Esophagus squamous epithelium (tissue), 4 donors: ENCODE measurements around the gene DLK1.

ENCODE experiments used
- POLR2A ChIP-seq, 4 donors: fragments of 450-650 bp; IDR thresholded peaks; one replicate each; pipeline ENCODE4 v1.6.1; 2017; ENCODE audit warnings: antibody characterized with exemption in 4 of 4, mild to moderate bottlenecking in 4 of 4, moderate library complexity in 3 of 4
- TF ChIP-seq, protein P1 (sequence below), 6 experiments: fragments of 450-650 bp in 4 of 6; fragments of 200-600 bp in 2 of 6; sonication (generic) in 2 of 6; IDR thresholded peaks; one replicate each; pipeline ENCODE4 v1.5.1; 2016 to 2019; ENCODE audit warnings: antibody characterized with exemption in 6 of 6, mild to moderate bottlenecking in 4 of 6, moderate library complexity in 4 of 6

- TF ChIP-seq, protein P1, sequence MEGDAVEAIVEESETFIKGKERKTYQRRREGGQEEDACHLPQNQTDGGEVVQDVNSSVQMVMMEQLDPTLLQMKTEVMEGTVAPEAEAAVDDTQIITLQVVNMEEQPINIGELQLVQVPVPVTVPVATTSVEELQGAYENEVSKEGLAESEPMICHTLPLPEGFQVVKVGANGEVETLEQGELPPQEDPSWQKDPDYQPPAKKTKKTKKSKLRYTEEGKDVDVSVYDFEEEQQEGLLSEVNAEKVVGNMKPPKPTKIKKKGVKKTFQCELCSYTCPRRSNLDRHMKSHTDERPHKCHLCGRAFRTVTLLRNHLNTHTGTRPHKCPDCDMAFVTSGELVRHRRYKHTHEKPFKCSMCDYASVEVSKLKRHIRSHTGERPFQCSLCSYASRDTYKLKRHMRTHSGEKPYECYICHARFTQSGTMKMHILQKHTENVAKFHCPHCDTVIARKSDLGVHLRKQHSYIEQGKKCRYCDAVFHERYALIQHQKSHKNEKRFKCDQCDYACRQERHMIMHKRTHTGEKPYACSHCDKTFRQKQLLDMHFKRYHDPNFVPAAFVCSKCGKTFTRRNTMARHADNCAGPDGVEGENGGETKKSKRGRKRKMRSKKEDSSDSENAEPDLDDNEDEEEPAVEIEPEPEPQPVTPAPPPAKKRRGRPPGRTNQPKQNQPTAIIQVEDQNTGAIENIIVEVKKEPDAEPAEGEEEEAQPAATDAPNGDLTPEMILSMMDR (IDR thresholded peaks at IDR 0.05) = no peak
- no peak for TF ChIP-seq POLR2A (IDR thresholded peaks at IDR 0.05)
Measured at GRCh38 chr14:100686858-100687257, 39.8 kb upstream of the DLK1 start.
